ENCODE measurements around the gene SLC32A1.

Gene SLC32A1

GRCh38 chr20:38706509-38706908 is 17.8 kb upstream of the SLC32A1 start:
- WGBS (ENCODE audit: insufficient coverage), result 25% methylated on average over 5 of the region's 7 CpGs

GRCh38 chr20:38714308-38714707 is 10.0 kb upstream of the SLC32A1 start:
- Histone ChIP-seq H3K27me3 (replicated peaks in 2 of 5; ENCODE audit: control insufficient read depth in 4 of 5, insufficient read depth in 5 of 5, low read length in 4 of 5) (peaks cover 0 to 64% (median 13%) of the 10 kb centered on the region in 5 experiments), H3K36me3 (ENCODE audit: control insufficient read depth in 4 of 4, insufficient read depth in 4 of 4, low read length in 3 of 4) (no peaks in the 10 kb centered on the region), H3K4me3 (ENCODE audit: control insufficient read depth in 1 of 7, extremely low read depth in 1 of 7, insufficient read depth in 4 of 7, low read depth in 2 of 7, low read length in 6 of 7) (no peak overlapping the region), H3K27ac (ENCODE audit: insufficient read depth in 1 of 2, low read depth in 1 of 2, low read length in 2 of 2, poor library complexity in 1 of 2, severe bottlenecking in 2 of 2) (no peak overlapping the region), H3K9me3 (ENCODE audit: control extremely low read depth in 1 of 5, control insufficient read depth in 4 of 5, insufficient read depth in 2 of 5, low read depth in 1 of 5, low read length in 4 of 5) (no peaks in the 10 kb centered on the region), H3K4me1 (ENCODE audit: control extremely low read depth in 1 of 4, control insufficient read depth in 4 of 4, insufficient read depth in 4 of 4, low read length in 3 of 4) (no peaks in the 10 kb centered on the region)
- ChIA-PET CTCF (interaction anchor here (1.7 to 3.0 kb wide), 3 partner anchors 9 to 11 kb away, joined by 5 to 9 read pairs (median 6); partner anchors contain the start of gene SLC32A1), POLR2A (no interaction called here)
- no peak for DNase-seq
- WGBS (ENCODE audit: insufficient coverage), result 40% methylated on average over 6 of the region's 6 CpGs

More at GRCh38 chr20:38706509-38706908, 17.8 kb upstream of the SLC32A1 start:
- H3K9me3 ChIP-seq (ENCODE audit: control extremely low read depth in 1 of 5, control insufficient read depth in 4 of 5, insufficient read depth in 2 of 5, low read depth in 1 of 5, low read length in 4 of 5), result no peaks in the 10 kb centered on the region
- H3K4me3 ChIP-seq (ENCODE audit: control insufficient read depth in 1 of 7, extremely low read depth in 1 of 7, insufficient read depth in 4 of 7, low read depth in 2 of 7, low read length in 6 of 7), result no peak overlapping the region
- H3K4me1 ChIP-seq (ENCODE audit: control extremely low read depth in 1 of 4, control insufficient read depth in 4 of 4, insufficient read depth in 4 of 4, low read length in 3 of 4), result no peaks in the 10 kb centered on the region
- peaks cover 0 to 57% (median 10%) of the 10 kb centered on the region in 5 experiments for H3K27me3 ChIP-seq (replicated peaks in 2 of 5; ENCODE audit: control insufficient read depth in 4 of 5, insufficient read depth in 5 of 5, low read length in 4 of 5)
- H3K27ac ChIP-seq (ENCODE audit: insufficient read depth in 1 of 2, low read depth in 1 of 2, low read length in 2 of 2, poor library complexity in 1 of 2, severe bottlenecking in 2 of 2), result no peak overlapping the region
- H3K36me3 ChIP-seq (ENCODE audit: control insufficient read depth in 4 of 4, insufficient read depth in 4 of 4, low read length in 3 of 4), result no peaks in the 10 kb centered on the region
- DNase-seq, result no peak
- ChIA-PET POLR2A (no interaction called here), CTCF (interaction anchor here (1.1 kb wide), 1 partner anchor 18 kb away, joined by 3 read pairs; the partner anchor contains the start of gene SLC32A1)

GRCh38 chr20:38715646-38716045 is 8.6 kb upstream of the SLC32A1 start:
- no peak for DNase-seq
- 52% methylated on average over 8 of the region's 10 CpGs for WGBS (ENCODE audit: insufficient coverage)

GRCh38 chr20:38722683-38723016 is 1.6 kb upstream of the SLC32A1 start:
- Histone ChIP-seq H3K4me3 (ENCODE audit: control insufficient read depth in 1 of 7, extremely low read depth in 1 of 7, insufficient read depth in 4 of 7, low read depth in 2 of 7, low read length in 6 of 7) (no peak overlapping the region), H3K27me3 (replicated peaks in 2 of 5; ENCODE audit: control insufficient read depth in 4 of 5, insufficient read depth in 5 of 5, low read length in 4 of 5) (peaks cover 7 to 100% (median 68%) of the 10 kb centered on the region in 5 experiments), H3K36me3 (ENCODE audit: control insufficient read depth in 4 of 4, insufficient read depth in 4 of 4, low read length in 3 of 4) (no peaks in the 10 kb centered on the region), H3K27ac (ENCODE audit: insufficient read depth in 1 of 2, low read depth in 1 of 2, low read length in 2 of 2, poor library complexity in 1 of 2, severe bottlenecking in 2 of 2) (no peak overlapping the region), H3K4me1 (ENCODE audit: control extremely low read depth in 1 of 4, control insufficient read depth in 4 of 4, insufficient read depth in 4 of 4, low read length in 3 of 4) (peaks cover 0 to 46% (median 28%) of the 10 kb centered on the region in 4 experiments), H3K9me3 (ENCODE audit: control extremely low read depth in 1 of 5, control insufficient read depth in 4 of 5, insufficient read depth in 2 of 5, low read depth in 1 of 5, low read length in 4 of 5) (peaks cover 0 to 3% (median 0%) of the 10 kb centered on the region in 5 experiments)
- no peak for DNase-seq
- 3% methylated on average over 7 of the region's 7 CpGs for WGBS (ENCODE audit: insufficient coverage)
- ChIA-PET CTCF (interaction anchor here (0.6 to 12.1 kb wide), 7 partner anchors 9 to 77 kb away, joined by 3 to 134 read pairs (median 5); partner anchors contain the start of gene ACTR5), POLR2A (no interaction called here)

More at GRCh38 chr20:38715646-38716045, 8.6 kb upstream of the SLC32A1 start:
- POLR2A ChIA-PET, result no interaction called here
- Histone ChIP-seq H3K27ac (ENCODE audit: insufficient read depth in 1 of 2, low read depth in 1 of 2, low read length in 2 of 2, poor library complexity in 1 of 2, severe bottlenecking in 2 of 2) (no peak overlapping the region), H3K36me3 (ENCODE audit: control insufficient read depth in 4 of 4, insufficient read depth in 4 of 4, low read length in 3 of 4) (no peaks in the 10 kb centered on the region), H3K4me1 (ENCODE audit: control extremely low read depth in 1 of 4, control insufficient read depth in 4 of 4, insufficient read depth in 4 of 4, low read length in 3 of 4) (no peaks in the 10 kb centered on the region), H3K4me3 (ENCODE audit: control insufficient read depth in 1 of 7, extremely low read depth in 1 of 7, insufficient read depth in 4 of 7, low read depth in 2 of 7, low read length in 6 of 7) (no peak overlapping the region), H3K27me3 (replicated peaks in 2 of 5; ENCODE audit: control insufficient read depth in 4 of 5, insufficient read depth in 5 of 5, low read length in 4 of 5) (peaks cover 0 to 75% (median 23%) of the 10 kb centered on the region in 5 experiments), H3K9me3 (ENCODE audit: control extremely low read depth in 1 of 5, control insufficient read depth in 4 of 5, insufficient read depth in 2 of 5, low read depth in 1 of 5, low read length in 4 of 5) (no peaks in the 10 kb centered on the region)
- CTCF ChIA-PET, result interaction anchor here (2.0 kb wide), 2 partner anchors 10 to 20 kb away, joined by 5 read pairs; no protein-coding TSS in a partner anchor

GRCh38 chr20:38723017-38723847 is 1.1 kb upstream of the SLC32A1 start:
- CTCF ChIA-PET, result interaction anchor here (0.6 to 12.1 kb wide), 8 partner anchors 9 to 78 kb away, joined by 3 to 134 read pairs (median 6); partner anchors contain the start of gene ACTR5
- H3K36me3 ChIP-seq (ENCODE audit: control insufficient read depth in 4 of 4, insufficient read depth in 4 of 4, low read length in 3 of 4), result no peaks in the 10 kb centered on the region
- peaks cover 0 to 3% (median 0%) of the 10 kb centered on the region in 5 experiments for H3K9me3 ChIP-seq (ENCODE audit: control extremely low read depth in 1 of 5, control insufficient read depth in 4 of 5, insufficient read depth in 2 of 5, low read depth in 1 of 5, low read length in 4 of 5)
- H3K27ac ChIP-seq (ENCODE audit: insufficient read depth in 1 of 2, low read depth in 1 of 2, low read length in 2 of 2, poor library complexity in 1 of 2, severe bottlenecking in 2 of 2), result no peak overlapping the region
- DNase-seq, result peak in 2 of 3 donors; percentile 70 to 78
- H3K4me1 ChIP-seq (ENCODE audit: control extremely low read depth in 1 of 4, control insufficient read depth in 4 of 4, insufficient read depth in 4 of 4, low read length in 3 of 4), result peaks cover 0 to 50% (median 29%) of the 10 kb centered on the region in 4 experiments
- H3K27me3 ChIP-seq (replicated peaks in 2 of 5; ENCODE audit: control insufficient read depth in 4 of 5, insufficient read depth in 5 of 5, low read length in 4 of 5), result peaks cover 7 to 100% (median 74%) of the 10 kb centered on the region in 5 experiments
- POLR2A ChIA-PET, result no interaction called here
- peak overlapping the region in 3 of 7 experiments; percentile 4 to 40 (median 39) for H3K4me3 ChIP-seq (ENCODE audit: control insufficient read depth in 1 of 7, extremely low read depth in 1 of 7, insufficient read depth in 4 of 7, low read depth in 2 of 7, low read length in 6 of 7)
- 1% methylated on average over 46 of the region's 56 CpGs for WGBS (ENCODE audit: insufficient coverage)

GRCh38 chr20:38724626-38725147 is 401 bp downstream of the SLC32A1 start:
- Histone ChIP-seq H3K27me3 (replicated peaks in 2 of 5; ENCODE audit: control insufficient read depth in 4 of 5, insufficient read depth in 5 of 5, low read length in 4 of 5) (peaks cover 7 to 100% (median 77%) of the 10 kb centered on the region in 5 experiments), H3K27ac (ENCODE audit: insufficient read depth in 1 of 2, low read depth in 1 of 2, low read length in 2 of 2, poor library complexity in 1 of 2, severe bottlenecking in 2 of 2) (no peak overlapping the region), H3K4me1 (ENCODE audit: control extremely low read depth in 1 of 4, control insufficient read depth in 4 of 4, insufficient read depth in 4 of 4, low read length in 3 of 4) (peaks cover 0 to 58% (median 36%) of the 10 kb centered on the region in 4 experiments), H3K4me3 (ENCODE audit: control insufficient read depth in 1 of 7, extremely low read depth in 1 of 7, insufficient read depth in 4 of 7, low read depth in 2 of 7, low read length in 6 of 7) (peak overlapping the region in 1 of 7 experiments; percentile 19), H3K9me3 (ENCODE audit: control extremely low read depth in 1 of 5, control insufficient read depth in 4 of 5, insufficient read depth in 2 of 5, low read depth in 1 of 5, low read length in 4 of 5) (peaks cover 0 to 5% (median 0%) of the 10 kb centered on the region in 5 experiments), H3K36me3 (ENCODE audit: control insufficient read depth in 4 of 4, insufficient read depth in 4 of 4, low read length in 3 of 4) (no peaks in the 10 kb centered on the region)
- CTCF ChIA-PET, result interaction anchor here (0.6 to 12.1 kb wide), 15 partner anchors 9 to 165 kb away, joined by 3 to 134 read pairs (median 5); partner anchors contain the start of gene ACTR5
- peak in 1 of 3 donors; percentile 10 for DNase-seq
- POLR2A ChIA-PET, result interaction anchor here (0.6 kb wide), 1 partner anchor 15 kb away, joined by 3 read pairs; no protein-coding TSS in a partner anchor
- WGBS (ENCODE audit: insufficient coverage), result 8% methylated on average over 34 of the region's 46 CpGs

Measured in common myeloid progenitor, CD34-positive (primary cell).